Right cardiac atrium (tissue), 5 donors: ENCODE data around the gene SOD3. TPM values are rescaled to one million over a fixed set of nuclear protein-coding genes. Genes with fewer than 3 reads are reported as not detected.

Experiments used
- ATAC-seq, 2 donors: fragments of 200-7000 bp; cut with Tn5 transposase; one replicate each; pipeline versions ENCODE4 v1.8.0 to v1.9.1; 2020; ENCODE audit warnings: moderate library complexity in 2 of 2, mild to moderate bottlenecking in 1 of 2
- DNase-seq, 3 donors: peaks; one replicate each; pipeline ENCODE4 v3.0.0-alpha.2; 2020
- H3K27ac ChIP-seq: one replicate; pipeline ENCODE4 v1.5.1; 2013; ENCODE audit warnings: mild to moderate bottlenecking, low read length, control low read depth, moderate library complexity
- H3K27me3 ChIP-seq: one replicate; pipeline ENCODE4 v1.6.1; 2013; ENCODE audit not compliant: control insufficient read depth, insufficient read depth
- H3K4me1 ChIP-seq: one replicate; pipeline ENCODE4 v1.6.1; 2013; ENCODE audit warnings: low read length; ENCODE audit not compliant: control insufficient read depth, insufficient read depth
- H3K4me3 ChIP-seq: one replicate; pipeline ENCODE4 v1.5.1; 2013; ENCODE audit warnings: low read length, control low read depth
- H3K9me3 ChIP-seq: one replicate; pipeline ENCODE4 v1.6.1; 2013; ENCODE audit warnings: low read length; ENCODE audit not compliant: control insufficient read depth
- WGBS: extraction: QIAGEN DNeasy Blood & Tissue Kit; methylation state at CpG from one replicate; pipeline ENCODE4 v1.1.7; 2013; 5-methylcytosine and 5-hydroxymethylcytosine counted together
- intact Hi-C, 4 donors: fragments of 100-400 bp; cut with DNase I; formaldehyde crosslinking; loops; one replicate each; pipeline versions ENCODE4 v1.11.0 to v1.14.0; 2022 to 2023
- polyA plus RNA-seq: library from polyadenylated mRNA; stranded (reverse); fragments of 200-250 nt; gene quantifications from one replicate; pipeline ENCODE4 v1.2.3, GENCODE V29; 2013
- total RNA-seq, 4 donors: library from RNA; stranded (reverse); fragmentation: NEBNext Ultra II Directional; extraction: Animal tissue kit (Norgen Biotek cat#: 25700); gene quantifications; one replicate each; pipeline ENCODE4 v1.2.1, GENCODE V29; 2021
- donor health status: healthy with polysubstance abuse.
- donor health status: DM: no; HTN: yes; CAD: no.
- donor health status: DM: no; HTN: no; CAD: no.
- donor health status: DM: no; HTN: yes; CAD: no; lungs with severe emphysema.
- donor health status: DM: yes; HTN: yes; CAD: no.

SOD3 gene
- total and polyA plus RNA-seq, 5 donors, result 59.2 to 129 (median 70.3) TPM

DNA sequence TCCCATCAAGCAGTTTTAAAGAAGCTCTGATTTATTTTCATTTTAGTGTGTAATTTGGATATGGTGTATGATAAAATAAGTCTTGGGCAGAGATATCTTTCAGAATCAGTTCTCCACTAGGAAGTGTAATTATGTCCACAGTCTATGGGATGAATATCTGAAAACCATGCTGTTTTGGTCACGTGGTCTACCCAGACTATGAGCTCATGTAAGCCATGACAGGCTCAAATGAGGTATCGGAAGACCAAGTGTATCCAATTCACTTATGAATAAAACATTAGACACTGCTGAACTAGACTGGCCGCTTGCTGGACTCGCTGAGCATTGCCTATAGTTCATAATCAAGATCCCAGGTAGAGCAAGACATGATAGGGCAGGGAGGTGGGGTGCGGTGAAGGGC is 50.5 kb downstream of the SOD3 start:
- WGBS, result 96% methylated on average over 5 of the region's 5 CpGs
- no peak overlapping the region for H3K4me3 ChIP-seq
- ATAC-seq, result no peak
- no peak for DNase-seq
- no peaks in the 10 kb centered on the region for H3K9me3 ChIP-seq
- peaks cover 3% of the 10 kb centered on the region for H3K4me1 ChIP-seq
- no peaks in the 10 kb centered on the region for H3K27me3 ChIP-seq
- intact Hi-C loops, result no loop called here
- no peak overlapping the region for H3K27ac ChIP-seq

DNA sequence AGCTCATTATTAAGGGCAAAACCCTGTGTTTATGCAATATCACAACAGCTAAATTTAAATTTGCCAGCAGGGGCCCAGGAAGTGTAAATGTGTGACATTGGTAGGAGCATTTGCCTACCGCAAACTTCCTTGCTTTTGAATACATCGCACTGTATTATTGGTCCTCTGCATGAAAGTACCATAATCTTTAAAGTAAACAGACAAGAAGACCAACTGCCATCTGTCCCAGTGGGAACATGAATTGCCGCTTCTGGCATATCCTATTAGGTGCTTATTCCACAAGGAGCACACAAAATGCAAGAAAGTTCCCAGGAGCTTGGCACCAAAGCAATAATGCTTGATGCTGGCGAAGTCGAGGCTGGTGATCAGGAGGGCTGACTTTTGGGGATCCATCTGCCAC is 51.3 kb downstream of the SOD3 start:
- Histone ChIP-seq H3K27ac (no peak overlapping the region), H3K4me1 (peaks cover 3% of the 10 kb centered on the region), H3K4me3 (no peak overlapping the region), H3K9me3 (no peaks in the 10 kb centered on the region), H3K27me3 (no peaks in the 10 kb centered on the region)
- 95% methylated on average over 5 of the region's 5 CpGs for WGBS
- ATAC-seq, result no peak
- no peak for DNase-seq
- intact Hi-C loops, result no loop called here

DNA sequence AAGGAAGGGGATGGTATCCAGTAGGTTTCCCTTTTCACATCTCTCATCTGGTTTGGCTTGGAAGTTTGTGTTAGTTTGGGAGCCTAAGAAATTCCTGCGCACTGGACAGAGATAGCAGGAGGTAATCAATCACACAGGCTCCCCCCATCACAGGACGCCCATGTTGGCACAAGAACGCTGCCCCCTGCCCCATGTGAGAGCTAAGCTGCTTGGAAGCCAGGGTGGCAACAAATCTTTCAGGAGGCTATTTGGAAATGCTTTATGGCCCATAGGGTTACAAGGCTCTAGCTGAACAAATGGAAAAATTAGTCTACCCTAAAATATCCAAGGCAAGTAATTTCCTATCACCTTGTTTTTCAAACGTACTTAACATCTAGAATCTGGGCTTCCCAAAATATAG is 54.0 kb downstream of the SOD3 start:
- Histone ChIP-seq H3K4me1 (no peaks in the 10 kb centered on the region), H3K9me3 (no peaks in the 10 kb centered on the region)
- intact Hi-C loops, result no loop called here

DNA sequence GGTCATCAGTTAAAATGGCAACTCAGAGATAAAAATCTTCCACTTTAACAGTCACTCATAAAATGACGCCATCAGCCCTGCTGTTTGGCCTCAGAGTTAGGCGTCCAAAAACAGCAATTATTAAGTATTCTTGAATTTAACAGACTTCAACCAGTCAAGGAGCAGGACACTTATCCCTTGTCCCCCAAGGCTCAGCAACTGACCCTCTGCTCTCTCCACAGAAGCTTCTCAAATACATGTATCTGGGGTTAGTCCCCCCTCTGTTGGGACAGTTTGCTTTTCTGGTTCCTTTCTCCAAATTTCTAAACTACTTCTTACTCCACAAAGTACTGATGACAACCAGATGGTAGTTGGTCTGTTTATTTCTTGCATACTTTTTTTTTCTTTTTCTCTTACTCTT is 54.4 kb downstream of the SOD3 start:
- Histone ChIP-seq H3K4me3 (no peak overlapping the region), H3K9me3 (no peaks in the 10 kb centered on the region), H3K27ac (no peak overlapping the region), H3K27me3 (no peaks in the 10 kb centered on the region), H3K4me1 (no peaks in the 10 kb centered on the region)
- intact Hi-C loops, result no loop called here
- no peak for ATAC-seq
- DNase-seq, result no peak
- 93% methylated on average over 2 of the region's 2 CpGs for WGBS

More for the DNA sequence above, 54.0 kb downstream of the SOD3 start:
- WGBS, result 87% methylated on average over 4 of the region's 4 CpGs
- Histone ChIP-seq H3K27ac (no peak overlapping the region), H3K27me3 (no peaks in the 10 kb centered on the region), H3K4me3 (no peak overlapping the region)
- ATAC-seq (no peak), DNase-seq (no peak)

Other genes starting within 250 kb of the SOD3 start
- gene DHX15, start 211.0 kb upstream of the SOD3 start, total RNA-seq, result 10 to 100 TPM; 61.9 to 78.6 (median 65.2) TPM
- gene DHX15, start 211.0 kb upstream of the SOD3 start, polyA plus RNA-seq, result 37.8 TPM
- gene CCDC149, start 117.5 kb downstream of the SOD3 start, total RNA-seq, result 10 to 100 TPM; 15.0 to 17.4 (median 16.0) TPM
- gene CCDC149, start 117.5 kb downstream of the SOD3 start, polyA plus RNA-seq, result 10.1 TPM
- gene LGI2, start 235.4 kb downstream of the SOD3 start, total RNA-seq, result 1 to 10 TPM; 5.2 to 7.1 (median 6.0) TPM
- 2.4 TPM for gene LGI2, start 235.4 kb downstream of the SOD3 start, polyA plus RNA-seq